GM06990 (cell line): Measurements from ENCODE around the gene KIAA1671.

Source experiments
- DNase-seq: peaks from one replicate; pipeline ENCODE4 v3.0.0-alpha.2; 2011; ENCODE audit not compliant: insufficient read length; ENCODE audit errors: extremely low read depth
- H3K27me3 ChIP-seq: replicated peaks from 2 replicates; pipeline ENCODE4 v1.6.0; 2011; ENCODE audit warnings: low read length; ENCODE audit not compliant: control insufficient read depth, insufficient read depth
- H3K36me3 ChIP-seq: 2 replicates; pipeline ENCODE4 v1.5.1; 2011; ENCODE audit warnings: low read length; ENCODE audit not compliant: control insufficient read depth, insufficient read depth
- H3K4me3 ChIP-seq: replicated peaks from 2 replicates; pipeline ENCODE4 v1.5.1; 2011; ENCODE audit warnings: low read depth, mild to moderate bottlenecking, control low read depth, low read length
- TF ChIP-seq, protein P1 (sequence below): IDR thresholded peaks from 2 replicates; pipeline ENCODE4 v1.5.1; 2011; ENCODE audit warnings: low read length, control low read depth, mild to moderate bottlenecking, inconsistent platforms; ENCODE audit not compliant: insufficient read depth, poor library complexity, severe bottlenecking

The KIAA1671 gene

DNA sequence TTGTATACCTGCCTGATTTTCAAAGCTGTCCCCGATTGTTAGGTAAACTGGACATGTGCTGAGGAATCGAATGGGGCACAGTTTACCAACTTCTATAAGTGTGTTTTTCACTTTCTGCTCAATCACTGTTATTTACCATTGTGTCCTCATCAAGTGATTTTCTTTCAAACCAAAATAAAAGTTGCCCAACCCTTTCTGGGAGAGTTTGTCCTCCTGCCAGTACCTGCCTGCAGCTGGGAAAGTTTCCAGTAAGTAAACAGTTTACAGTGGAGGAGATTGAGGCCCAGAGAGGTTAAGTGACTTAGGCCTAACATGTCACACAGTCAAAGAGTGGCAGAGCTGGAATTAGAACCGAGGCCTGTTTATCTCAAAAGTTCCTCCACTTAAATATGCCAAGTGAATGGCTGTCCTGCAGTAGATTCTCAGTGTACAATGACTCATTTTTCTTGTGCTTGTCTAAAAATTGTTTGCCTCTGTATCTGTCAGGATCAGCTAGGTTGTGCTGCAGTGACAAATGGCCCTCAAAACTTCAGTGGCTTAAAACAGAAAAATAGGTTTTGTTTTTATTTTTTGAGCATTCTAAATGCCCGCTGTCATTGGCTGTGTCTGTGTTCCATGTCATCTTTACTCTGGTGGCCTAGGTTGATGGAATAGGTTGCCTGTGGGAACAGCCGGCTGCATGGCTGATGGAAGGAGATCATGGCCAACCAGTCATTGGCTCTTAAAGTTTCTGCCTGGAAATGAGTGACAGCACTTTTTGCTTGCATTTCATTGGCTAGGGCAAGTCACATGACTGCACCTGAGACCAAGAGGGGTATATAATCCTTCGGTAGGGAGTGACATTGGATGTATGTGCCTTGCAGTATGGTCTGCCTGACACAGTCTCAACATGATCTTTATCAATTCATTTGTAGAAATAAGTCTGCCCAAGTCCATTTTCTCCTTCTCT, 185.3 kb downstream of the KIAA1671 start:
- no peak for DNase-seq
- TF ChIP-seq, protein P1, sequence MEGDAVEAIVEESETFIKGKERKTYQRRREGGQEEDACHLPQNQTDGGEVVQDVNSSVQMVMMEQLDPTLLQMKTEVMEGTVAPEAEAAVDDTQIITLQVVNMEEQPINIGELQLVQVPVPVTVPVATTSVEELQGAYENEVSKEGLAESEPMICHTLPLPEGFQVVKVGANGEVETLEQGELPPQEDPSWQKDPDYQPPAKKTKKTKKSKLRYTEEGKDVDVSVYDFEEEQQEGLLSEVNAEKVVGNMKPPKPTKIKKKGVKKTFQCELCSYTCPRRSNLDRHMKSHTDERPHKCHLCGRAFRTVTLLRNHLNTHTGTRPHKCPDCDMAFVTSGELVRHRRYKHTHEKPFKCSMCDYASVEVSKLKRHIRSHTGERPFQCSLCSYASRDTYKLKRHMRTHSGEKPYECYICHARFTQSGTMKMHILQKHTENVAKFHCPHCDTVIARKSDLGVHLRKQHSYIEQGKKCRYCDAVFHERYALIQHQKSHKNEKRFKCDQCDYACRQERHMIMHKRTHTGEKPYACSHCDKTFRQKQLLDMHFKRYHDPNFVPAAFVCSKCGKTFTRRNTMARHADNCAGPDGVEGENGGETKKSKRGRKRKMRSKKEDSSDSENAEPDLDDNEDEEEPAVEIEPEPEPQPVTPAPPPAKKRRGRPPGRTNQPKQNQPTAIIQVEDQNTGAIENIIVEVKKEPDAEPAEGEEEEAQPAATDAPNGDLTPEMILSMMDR: no peak
- Histone ChIP-seq H3K36me3 (no peaks in the 10 kb centered on the region), H3K4me3 (no peak overlapping the region), H3K27me3 (no peaks in the 10 kb centered on the region)

DNA sequence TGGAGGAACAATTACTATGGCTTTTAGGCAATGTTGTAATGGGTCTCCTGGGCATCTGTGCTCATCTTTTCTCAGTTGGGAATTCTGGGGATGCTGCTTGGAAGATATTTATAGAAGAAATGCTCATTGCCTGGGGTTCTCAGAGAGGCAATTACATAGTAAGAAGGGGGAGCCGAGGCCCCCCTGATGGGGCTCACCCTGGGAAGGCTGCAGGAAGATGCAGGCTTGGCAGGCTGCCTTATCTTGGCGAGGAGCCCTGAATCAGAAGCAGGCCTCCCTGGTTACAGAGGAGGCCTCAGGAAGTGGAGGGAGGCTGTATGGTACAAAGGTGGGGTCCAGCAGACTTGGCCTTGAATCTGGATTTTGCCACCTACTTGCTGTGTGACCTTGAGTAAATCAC, 186.5 kb downstream of the KIAA1671 start:
- Histone ChIP-seq H3K36me3 (no peaks in the 10 kb centered on the region), H3K4me3 (no peak overlapping the region), H3K27me3 (no peaks in the 10 kb centered on the region)
- TF ChIP-seq, protein P1: no peak
- DNase-seq: no peak

DNA sequence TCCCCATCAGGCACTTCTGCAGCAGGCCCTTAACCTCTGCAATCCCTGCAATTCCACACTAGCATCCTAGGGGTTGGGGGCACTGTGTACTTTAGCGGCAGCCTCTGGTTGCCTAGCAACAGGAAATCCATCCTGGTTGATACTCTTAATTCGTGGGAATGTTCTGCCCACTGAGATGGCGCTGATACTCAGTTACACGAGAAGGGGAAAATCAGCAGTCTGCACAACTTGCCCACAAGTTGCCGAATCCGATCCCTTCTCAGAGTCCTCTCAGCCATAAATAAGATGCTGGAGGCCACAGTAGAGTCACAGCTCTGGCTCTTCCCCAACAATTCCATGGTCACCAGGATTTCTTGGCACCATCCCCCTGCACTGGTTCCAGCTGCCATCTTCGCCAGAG, 189.6 kb downstream of the KIAA1671 start:
- no peak for DNase-seq

DNA sequence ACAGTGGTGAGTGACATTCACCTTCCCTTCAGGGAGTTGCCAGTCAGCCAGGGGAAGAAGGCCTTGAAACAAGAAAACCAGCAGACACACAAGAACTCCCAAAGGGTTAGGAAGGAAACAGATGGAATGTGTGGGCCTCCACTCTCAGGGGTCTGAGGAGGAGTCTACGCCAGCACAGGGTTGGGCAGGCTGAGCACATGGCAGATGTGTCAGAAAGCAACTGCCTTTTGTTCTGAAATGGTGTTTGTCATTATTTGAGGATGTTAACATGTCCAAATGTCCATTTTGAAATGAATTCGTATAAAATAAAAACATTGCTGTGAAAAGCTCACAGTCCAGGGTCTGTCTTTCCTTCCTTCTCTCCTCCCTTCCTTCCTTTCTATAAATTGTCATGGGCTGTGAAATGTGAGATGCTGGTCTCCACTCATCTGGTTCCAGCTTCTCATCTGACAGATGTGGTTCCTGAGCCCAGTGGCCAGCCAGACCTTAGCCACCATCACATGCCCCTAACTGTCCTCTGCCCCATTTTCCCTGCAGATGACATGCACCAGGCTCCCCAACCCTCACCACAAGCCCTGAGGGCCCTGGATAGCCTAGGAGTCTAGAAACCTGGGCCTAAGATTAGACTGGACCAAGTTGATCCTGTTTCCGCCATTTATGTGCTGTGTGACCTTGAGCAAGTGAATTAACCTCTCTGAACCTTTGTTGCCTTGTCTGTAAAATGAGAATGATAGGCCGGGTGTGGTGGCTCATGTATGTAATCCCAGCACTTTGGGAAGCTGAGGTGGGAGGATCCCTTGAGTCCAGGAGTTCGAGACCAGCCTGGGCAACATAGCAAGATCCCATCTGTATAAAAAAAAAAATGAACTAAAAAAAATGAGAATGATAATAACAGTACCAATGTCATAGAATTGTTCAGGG, 190.9 kb downstream of the KIAA1671 start:
- TF ChIP-seq, protein P1: no peak
- no peak for DNase-seq
- H3K4me3 ChIP-seq: no peak overlapping the region

More for the DNA sequence above, 189.6 kb downstream of the KIAA1671 start:
- TF ChIP-seq, protein P1: no peak
- H3K4me3 ChIP-seq: no peak overlapping the region
- no peaks in the 10 kb centered on the region for H3K36me3 ChIP-seq
- no peaks in the 10 kb centered on the region for H3K27me3 ChIP-seq

DNA sequence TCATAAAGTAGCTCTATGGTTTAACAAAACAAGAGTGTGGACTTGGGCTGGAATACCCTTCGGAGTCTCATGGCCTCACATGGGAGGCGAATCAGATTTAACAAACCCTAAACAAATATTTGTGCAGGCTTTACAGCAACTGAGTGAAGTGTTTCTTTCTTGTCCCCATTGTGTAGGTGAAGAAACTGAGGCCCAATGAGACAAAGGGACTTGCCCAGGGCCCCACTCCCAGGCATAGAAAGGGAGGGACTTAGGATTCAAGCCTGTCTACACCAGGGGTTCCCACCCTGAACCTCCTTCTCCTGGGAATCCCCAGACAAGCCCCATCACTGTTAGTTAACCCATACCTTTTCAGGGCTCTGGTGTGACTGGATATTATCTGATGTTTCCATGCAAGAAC, 192.0 kb downstream of the KIAA1671 start:
- TF ChIP-seq, protein P1: no peak
- H3K27me3 ChIP-seq: no peaks in the 10 kb centered on the region

More for the DNA sequence above, 190.9 kb downstream of the KIAA1671 start:
- Histone ChIP-seq H3K27me3 (no peaks in the 10 kb centered on the region), H3K36me3 (no peaks in the 10 kb centered on the region)

More for the DNA sequence above, 192.0 kb downstream of the KIAA1671 start:
- DNase-seq: no peak
- H3K4me3 ChIP-seq: no peak overlapping the region
- H3K36me3 ChIP-seq: no peaks in the 10 kb centered on the region
